Stomach (tissue), 4 donors: ENCODE measurements around the gene PNCK.

Experiments used
- EP300 ChIP-seq: sonication (generic); formaldehyde crosslinking; IDR thresholded peaks from one replicate; pipeline ENCODE4 v1.6.1; 2017; ENCODE audit warnings: antibody characterized with exemption
- POLR2A ChIP-seq, 4 donors: fragments of 450-650 bp; IDR thresholded peaks; one replicate each; pipeline ENCODE4 v1.6.1; 2016; ENCODE audit warnings: antibody characterized with exemption in 4 of 4, control low read depth in 2 of 4, mild to moderate bottlenecking in 1 of 4, moderate library complexity in 1 of 4
- POLR2AphosphoS5 ChIP-seq, 3 donors: sonication (generic); formaldehyde crosslinking; IDR thresholded peaks; one replicate each; pipeline ENCODE4 v1.6.1; 2016; ENCODE audit warnings: antibody characterized with exemption in 3 of 3
- TF ChIP-seq, protein P1 (sequence below), 7 experiments: fragments of 450-650 bp in 4 of 7; fragments of 200-600 bp in 3 of 7; sonication (generic) in 3 of 7; IDR thresholded peaks; one replicate each; pipeline ENCODE4 v1.5.1; 2016 to 2019; ENCODE audit warnings: antibody characterized with exemption in 7 of 7, control low read depth in 2 of 7, mild to moderate bottlenecking in 1 of 7

DNA sequence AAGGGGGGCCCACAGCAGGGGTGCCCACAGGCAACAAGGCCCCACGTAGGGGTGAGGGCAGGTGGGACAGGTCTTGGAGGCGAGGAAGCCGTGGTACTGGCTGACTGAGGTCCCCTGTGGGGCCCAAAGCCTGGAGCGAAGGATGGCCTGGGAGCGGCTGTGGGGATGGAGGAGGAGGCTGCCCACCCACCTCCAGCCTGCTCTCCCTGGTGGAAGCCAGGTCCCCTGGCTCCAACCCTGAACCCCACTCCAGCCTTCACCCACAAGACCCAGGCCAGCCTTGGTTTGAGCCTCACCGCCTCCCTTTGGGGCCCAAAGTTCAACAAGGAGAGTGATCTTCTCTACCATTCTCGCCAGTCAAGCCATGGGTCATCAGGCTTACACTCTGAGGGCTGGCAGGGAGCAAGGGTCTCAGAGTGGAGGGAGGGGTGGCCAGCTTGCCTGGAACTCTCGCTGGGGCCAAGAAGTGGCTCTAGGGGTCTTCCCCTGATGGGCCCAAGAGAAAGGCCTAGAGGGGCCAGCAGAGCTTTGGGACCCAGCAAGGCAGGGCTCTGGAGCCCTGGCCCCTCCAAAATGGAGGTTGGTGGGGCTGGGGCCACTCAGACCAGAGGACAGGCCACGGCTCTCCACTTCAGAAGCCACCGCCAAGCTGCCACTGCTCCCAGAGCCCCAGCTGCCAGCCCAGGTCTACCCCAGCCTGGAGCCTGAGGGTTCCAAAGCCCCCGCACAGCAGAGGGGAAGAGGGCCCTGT, 5.0 kb downstream of the PNCK start:
- TF ChIP-seq, protein P1, sequence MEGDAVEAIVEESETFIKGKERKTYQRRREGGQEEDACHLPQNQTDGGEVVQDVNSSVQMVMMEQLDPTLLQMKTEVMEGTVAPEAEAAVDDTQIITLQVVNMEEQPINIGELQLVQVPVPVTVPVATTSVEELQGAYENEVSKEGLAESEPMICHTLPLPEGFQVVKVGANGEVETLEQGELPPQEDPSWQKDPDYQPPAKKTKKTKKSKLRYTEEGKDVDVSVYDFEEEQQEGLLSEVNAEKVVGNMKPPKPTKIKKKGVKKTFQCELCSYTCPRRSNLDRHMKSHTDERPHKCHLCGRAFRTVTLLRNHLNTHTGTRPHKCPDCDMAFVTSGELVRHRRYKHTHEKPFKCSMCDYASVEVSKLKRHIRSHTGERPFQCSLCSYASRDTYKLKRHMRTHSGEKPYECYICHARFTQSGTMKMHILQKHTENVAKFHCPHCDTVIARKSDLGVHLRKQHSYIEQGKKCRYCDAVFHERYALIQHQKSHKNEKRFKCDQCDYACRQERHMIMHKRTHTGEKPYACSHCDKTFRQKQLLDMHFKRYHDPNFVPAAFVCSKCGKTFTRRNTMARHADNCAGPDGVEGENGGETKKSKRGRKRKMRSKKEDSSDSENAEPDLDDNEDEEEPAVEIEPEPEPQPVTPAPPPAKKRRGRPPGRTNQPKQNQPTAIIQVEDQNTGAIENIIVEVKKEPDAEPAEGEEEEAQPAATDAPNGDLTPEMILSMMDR (IDR thresholded peaks at IDR 0.05): no peak
- TF ChIP-seq POLR2AphosphoS5 (IDR thresholded peaks at IDR 0.05) (no peak), EP300 (no peak), POLR2A (IDR thresholded peaks at IDR 0.05) (no peak)
